Thoracic aorta (tissue), 2 donors: Measurements from ENCODE around the gene CASKIN2. TPM values are rescaled to one million over a fixed set of nuclear protein-coding genes. Genes with fewer than 3 reads are reported as not detected.
"Not testable (repeated sequence)": the region's sequence is repeated elsewhere in the genome, so short reads cannot be mapped to it uniquely, and the experiment has no call there.

Experiments
- ATAC-seq: fragments of 150-250 bp; one replicate; pipeline ENCODE4 v1.8.0; 2017; ENCODE audit warnings: low read depth; ENCODE audit not compliant: insufficient number of reproducible peaks, low FRiP score
- DNase-seq: peaks from one replicate; pipeline ENCODE4 v3.0.0-alpha.2; 2020; ENCODE audit warnings: low spot score
- H3K27ac ChIP-seq, 2 donors: fragments of 200-600 bp; sonication (generic); 1 replicate in 1 of 2; 2 replicates in 1 of 2; pipeline ENCODE4 v1.5.1; 2016; ENCODE audit warnings: mild to moderate bottlenecking in 2 of 2, moderate library complexity in 2 of 2
- H3K27me3 ChIP-seq: fragments of 200-600 bp; sonication (generic); replicated peaks from 2 replicates; pipeline ENCODE4 v1.6.0; 2016; ENCODE audit warnings: mild to moderate bottlenecking; ENCODE audit not compliant: insufficient read depth
- H3K36me3 ChIP-seq: fragments of 200-600 bp; sonication (generic); one replicate; pipeline ENCODE4 v1.5.1; 2016
- H3K4me1 ChIP-seq, 2 donors: fragments of 200-600 bp; sonication (generic); 1 replicate in 1 of 2; 2 replicates in 1 of 2; pipeline versions ENCODE4 v1.5.1 to v1.6.0; 2016; ENCODE audit warnings: low read depth in 2 of 2, mild to moderate bottlenecking in 1 of 2; ENCODE audit not compliant: control insufficient read depth in 1 of 2
- H3K4me3 ChIP-seq: fragments of 200-600 bp; sonication (generic); 2 replicates; pipeline ENCODE4 v1.5.1; 2016; ENCODE audit warnings: mild to moderate bottlenecking
- H3K9me3 ChIP-seq: fragments of 200-600 bp; sonication (generic); 2 replicates; pipeline ENCODE4 v1.5.1; 2016
- CTCF ChIP-seq: fragments of 200-600 bp; sonication (generic); IDR thresholded peaks from one replicate; pipeline ENCODE4 v1.5.1; 2019; ENCODE audit warnings: antibody characterized with exemption
- total RNA-seq, 2 donors: library from RNA; depleted of rRNA; stranded (reverse); fragments of >200 nt; gene quantifications; one replicate each; pipeline versions ENCODE4 v1.1.0 to v1.2.3, GENCODE V29; 2016

The CASKIN2 gene
- total RNA-seq, 2 donors from 2014 or later: 26.0 to 32.4 TPM

- H3K27me3 ChIP-seq: no peaks in the 10 kb centered on the region
- H3K9me3 ChIP-seq: no peaks in the 10 kb centered on the region
- no peak for TF ChIP-seq CTCF
- no peak for DNase-seq
- H3K36me3 ChIP-seq: no peaks in the 10 kb centered on the region
- H3K4me1 ChIP-seq: peaks cover 10 to 13% of the 10 kb centered on the region in 2 donors
- H3K4me3 ChIP-seq: no peak overlapping the region
- ATAC-seq: no peak
- H3K27ac ChIP-seq: no peak overlapping the region
These were observed 33.9 kb downstream of the CASKIN2 start for GRCh38 chr17:75481194-75482068.

GRCh38 chr17:75480281-75480680, 35.1 kb downstream of the CASKIN2 start:
- no peak for TF ChIP-seq CTCF
- no peak overlapping the region for H3K27ac ChIP-seq
- no peak for ATAC-seq
- H3K36me3 ChIP-seq: no peaks in the 10 kb centered on the region
- no peak for DNase-seq
- no peaks in the 10 kb centered on the region for H3K27me3 ChIP-seq
- no peak overlapping the region for H3K4me3 ChIP-seq
- H3K4me1 ChIP-seq: peaks cover 20 to 24% of the 10 kb centered on the region in 2 donors
- no peaks in the 10 kb centered on the region for H3K9me3 ChIP-seq

- ATAC-seq (no peak), DNase-seq (no peak)
- H3K27ac ChIP-seq: no peak overlapping the region
- H3K9me3 ChIP-seq: no peaks in the 10 kb centered on the region
- H3K4me3 ChIP-seq: no peak overlapping the region
- H3K27me3 ChIP-seq: no peaks in the 10 kb centered on the region
- TF ChIP-seq CTCF: no peak
- H3K4me1 ChIP-seq: peaks cover 20 to 32% of the 10 kb centered on the region in 2 donors
- peaks cover under 1% of the 10 kb centered on the region for H3K36me3 ChIP-seq
These were observed 36.8 kb downstream of the CASKIN2 start for GRCh38 chr17:75478508-75478907.

- not testable (repeated sequence) for H3K9me3 ChIP-seq, H3K27me3 ChIP-seq, ATAC-seq, DNase-seq, H3K36me3 ChIP-seq, H3K4me3 ChIP-seq
- Histone ChIP-seq H3K4me1 (peaks cover 20 to 32% of the 10 kb centered on the region in 2 donors), H3K27ac (peak overlapping the region; percentile 72 to 83)
These were observed 37.9 kb downstream of the CASKIN2 start for GRCh38 chr17:75477490-75477862.

- H3K36me3 ChIP-seq: peaks cover 8% of the 10 kb centered on the region
- ATAC-seq: no peak
- H3K27ac ChIP-seq: peak overlapping the region; percentile 72 to 83
- DNase-seq: no peak
- H3K4me3 ChIP-seq: peak overlapping the region; percentile 40
- TF ChIP-seq CTCF: no peak
- H3K4me1 ChIP-seq: peaks cover 20 to 32% of the 10 kb centered on the region in 2 donors
- H3K27me3 ChIP-seq: no peaks in the 10 kb centered on the region
- no peaks in the 10 kb centered on the region for H3K9me3 ChIP-seq
These were observed 38.4 kb downstream of the CASKIN2 start for GRCh38 chr17:75476752-75477489.
